NCI-H128 (cell line): ENCODE measurements around the gene SYK.
"Not testable (repeated sequence)": the region's sequence is repeated elsewhere in the genome, so short reads cannot be mapped to it uniquely, and the experiment has no call there.

ENCODE experiments used
- DNase-seq: peaks from one replicate; lab custom pipeline; 2025; ENCODE audit not compliant: unreplicated experiment; lab: John Stamatoyannopoulos, UW

SYK gene

GRCh38 chr9:90801241-90801972 is at the start of gene SYK:
Gene SYK, plus strand, starts transcription at chr9:90801819. Its CDS starts 42,080 bp downstream, at chr9:90843899.
- DNase-seq: peak; percentile 34

- DNase-seq: not testable (repeated sequence)
Observed at GRCh38 chr9:90755514-90756371, 45.9 kb upstream of the SYK start.

GRCh38 chr9:90760577-90760976 is 41.0 kb upstream of the SYK start:
- not testable (repeated sequence) for DNase-seq

GRCh38 chr9:90766731-90767130 is 34.9 kb upstream of the SYK start:
- DNase-seq: no peak

GRCh38 chr9:90767523-90768100 is 34.0 kb upstream of the SYK start:
- DNase-seq: no peak

- no peak for DNase-seq
Observed at GRCh38 chr9:90770182-90770738, 31.4 kb upstream of the SYK start.

- no peak for DNase-seq
Observed at GRCh38 chr9:90770927-90771326, 30.7 kb upstream of the SYK start.

- DNase-seq: no peak
Observed at GRCh38 chr9:90772386-90772785, 29.2 kb upstream of the SYK start.

- no peak for DNase-seq
Observed at GRCh38 chr9:90773617-90774016, 28.0 kb upstream of the SYK start.

- no peak for DNase-seq
Observed at GRCh38 chr9:90774071-90774470, 27.5 kb upstream of the SYK start.

GRCh38 chr9:90774682-90775081 is 26.9 kb upstream of the SYK start:
- no peak for DNase-seq

GRCh38 chr9:90775657-90776056 is 26.0 kb upstream of the SYK start:
- DNase-seq: no peak

GRCh38 chr9:90778746-90779145 is 22.9 kb upstream of the SYK start:
- DNase-seq: no peak

GRCh38 chr9:90783552-90783951 is 18.1 kb upstream of the SYK start:
- DNase-seq: no peak

- no peak for DNase-seq
Observed at GRCh38 chr9:90783964-90784363, 17.7 kb upstream of the SYK start.

- no peak for DNase-seq
Observed at GRCh38 chr9:90787771-90788460, 13.7 kb upstream of the SYK start.

- DNase-seq: not testable (repeated sequence)
Observed at GRCh38 chr9:90788527-90788926, 13.1 kb upstream of the SYK start.

GRCh38 chr9:90789408-90789807 is 12.2 kb upstream of the SYK start:
- no peak for DNase-seq

GRCh38 chr9:90789862-90790261 is 11.8 kb upstream of the SYK start:
- DNase-seq: no peak

- DNase-seq: not testable (repeated sequence)
Observed at GRCh38 chr9:90793024-90793423, 8.6 kb upstream of the SYK start.

- no peak for DNase-seq
Observed at GRCh38 chr9:90793729-90794128, 7.9 kb upstream of the SYK start.
